ENCODE data around the gene KAT6B.

DNA sequence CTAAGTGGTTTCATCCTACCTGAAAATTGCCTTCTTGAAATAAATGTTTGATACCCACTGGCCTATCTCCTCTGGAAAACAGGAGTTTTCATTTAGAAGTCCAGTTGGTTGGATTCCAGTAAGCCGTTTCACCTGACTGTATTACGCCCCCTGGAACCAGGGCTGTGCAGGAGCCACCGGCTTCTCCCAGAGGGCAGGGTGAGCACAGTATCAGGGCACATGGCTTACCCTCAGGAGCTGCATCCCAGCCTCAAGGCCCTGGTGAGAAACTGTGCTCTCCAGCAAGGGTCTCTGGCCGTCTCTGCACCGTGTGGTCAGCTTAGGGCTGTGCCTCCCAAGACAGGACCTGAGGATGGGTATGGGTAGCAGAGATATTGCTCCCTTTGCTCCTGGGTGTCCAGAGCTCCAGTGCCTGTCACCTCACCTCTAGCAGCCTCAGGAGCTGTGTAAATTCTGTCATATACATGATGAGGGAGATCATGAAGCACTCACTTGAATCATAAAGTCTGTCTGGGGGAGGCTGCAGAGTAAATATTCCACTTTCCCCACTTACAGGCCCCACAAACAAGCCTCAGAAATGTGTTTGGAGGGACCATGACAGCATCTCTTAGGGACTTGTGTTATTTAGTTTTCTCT is 175.4 kb downstream of the KAT6B start:
- no peak for TF ChIP-seq CTCF (conservative IDR thresholded peaks at IDR 0.05; ENCODE audit: low read depth, low read length)
- no peak for TF ChIP-seq EZH2 (IDR thresholded peaks at IDR 0.05; ENCODE audit: borderline replicate concordance, low read depth, low read length, poor library complexity, severe bottlenecking)

All from A673 (cell line).